ENCODE data around the gene TNFAIP8. TPM values are rescaled to one million over a fixed set of nuclear protein-coding genes. Genes with fewer than 3 reads are reported as not detected.
"Not testable (repeated sequence)": the region's sequence is repeated elsewhere in the genome, so short reads cannot be mapped to it uniquely, and the experiment has no call there.

TNFAIP8 gene
- total RNA-seq, 1 experiment from 2014 or later, result 16.4 TPM

DNA sequence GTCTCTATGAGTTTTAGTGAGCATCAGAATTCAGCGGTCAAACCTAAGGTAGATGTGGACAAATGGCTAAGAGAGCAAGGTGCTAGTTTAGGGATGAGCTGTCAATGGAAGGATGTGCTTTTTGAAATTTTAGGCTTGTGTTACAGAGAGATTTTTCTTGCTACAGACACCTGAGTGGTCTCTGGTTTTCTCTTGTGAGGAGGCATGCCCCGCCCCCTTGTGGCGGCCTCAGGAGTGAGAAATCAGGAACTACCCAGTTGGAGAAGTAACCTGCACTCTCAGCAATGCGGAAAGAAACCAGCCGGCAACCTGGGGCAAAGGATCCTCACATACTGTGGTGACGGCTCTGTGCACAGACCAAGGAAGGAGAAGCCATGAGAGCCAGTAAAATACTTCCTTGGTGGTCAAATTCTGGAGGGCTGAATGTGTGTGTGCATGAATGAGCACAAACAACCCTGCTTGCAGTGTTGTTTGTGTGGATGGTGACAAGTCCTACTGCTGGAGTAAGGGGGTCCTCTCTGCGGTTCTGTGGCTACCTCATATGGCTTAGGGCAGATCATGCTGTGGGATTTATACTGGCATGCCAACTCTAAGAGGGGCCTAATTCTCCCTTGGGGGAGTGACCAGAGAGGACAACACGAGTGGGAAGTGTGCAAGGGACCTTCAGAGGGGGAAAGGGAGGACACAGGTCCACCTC, 79.8 kb downstream of the TNFAIP8 start:
- no peaks in the 10 kb centered on the region for H3K9me3 ChIP-seq (ENCODE audit: insufficient read depth, low read depth)
- H3K9me2 ChIP-seq (ENCODE audit: insufficient read depth), result no peaks in the 10 kb centered on the region
- ChIA-PET CTCF (interaction anchor here (1.2 kb wide), 1 partner anchor 24 kb away, joined by 6 read pairs; no protein-coding TSS in a partner anchor), POLR2A (ENCODE audit: unreplicated experiment) (no interaction called here)
- H3K4me2 ChIP-seq, result no peak overlapping the region
- H3F3A ChIP-seq (ENCODE audit: insufficient read depth, low read depth), result no peaks in the 10 kb centered on the region
- BruUV-seq (replicated peaks), result no TSS peak
- H3K27ac ChIP-seq, result no peak overlapping the region
- no peaks in the 10 kb centered on the region for H3K79me2 ChIP-seq (ENCODE audit: low read depth)
- no peaks in the 10 kb centered on the region for H4K20me1 ChIP-seq (ENCODE audit: insufficient read depth)
- intact Hi-C loops (cut with micrococcal nuclease; ENCODE audit: unreplicated experiment), result no loop called here
- DNase-seq, result peak; percentile 43
- H2AFZ ChIP-seq, result no peak overlapping the region
- H3K4me1 ChIP-seq (replicated peaks; ENCODE audit: insufficient read depth), result no peaks in the 10 kb centered on the region
- no peak overlapping the region for H3K4me3 ChIP-seq
- H3K27me3 ChIP-seq (ENCODE audit: insufficient read depth, low read depth), result no peaks in the 10 kb centered on the region
- H3K36me3 ChIP-seq (ENCODE audit: low read depth), result no peaks in the 10 kb centered on the region
- TF ChIP-seq, protein P1, sequence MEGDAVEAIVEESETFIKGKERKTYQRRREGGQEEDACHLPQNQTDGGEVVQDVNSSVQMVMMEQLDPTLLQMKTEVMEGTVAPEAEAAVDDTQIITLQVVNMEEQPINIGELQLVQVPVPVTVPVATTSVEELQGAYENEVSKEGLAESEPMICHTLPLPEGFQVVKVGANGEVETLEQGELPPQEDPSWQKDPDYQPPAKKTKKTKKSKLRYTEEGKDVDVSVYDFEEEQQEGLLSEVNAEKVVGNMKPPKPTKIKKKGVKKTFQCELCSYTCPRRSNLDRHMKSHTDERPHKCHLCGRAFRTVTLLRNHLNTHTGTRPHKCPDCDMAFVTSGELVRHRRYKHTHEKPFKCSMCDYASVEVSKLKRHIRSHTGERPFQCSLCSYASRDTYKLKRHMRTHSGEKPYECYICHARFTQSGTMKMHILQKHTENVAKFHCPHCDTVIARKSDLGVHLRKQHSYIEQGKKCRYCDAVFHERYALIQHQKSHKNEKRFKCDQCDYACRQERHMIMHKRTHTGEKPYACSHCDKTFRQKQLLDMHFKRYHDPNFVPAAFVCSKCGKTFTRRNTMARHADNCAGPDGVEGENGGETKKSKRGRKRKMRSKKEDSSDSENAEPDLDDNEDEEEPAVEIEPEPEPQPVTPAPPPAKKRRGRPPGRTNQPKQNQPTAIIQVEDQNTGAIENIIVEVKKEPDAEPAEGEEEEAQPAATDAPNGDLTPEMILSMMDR (conservative IDR thresholded peaks at IDR 0.05), result peak; percentile 66
- TF ChIP-seq EZH2 (IDR thresholded peaks at IDR 0.05; ENCODE audit: low read depth), result no peak

DNA sequence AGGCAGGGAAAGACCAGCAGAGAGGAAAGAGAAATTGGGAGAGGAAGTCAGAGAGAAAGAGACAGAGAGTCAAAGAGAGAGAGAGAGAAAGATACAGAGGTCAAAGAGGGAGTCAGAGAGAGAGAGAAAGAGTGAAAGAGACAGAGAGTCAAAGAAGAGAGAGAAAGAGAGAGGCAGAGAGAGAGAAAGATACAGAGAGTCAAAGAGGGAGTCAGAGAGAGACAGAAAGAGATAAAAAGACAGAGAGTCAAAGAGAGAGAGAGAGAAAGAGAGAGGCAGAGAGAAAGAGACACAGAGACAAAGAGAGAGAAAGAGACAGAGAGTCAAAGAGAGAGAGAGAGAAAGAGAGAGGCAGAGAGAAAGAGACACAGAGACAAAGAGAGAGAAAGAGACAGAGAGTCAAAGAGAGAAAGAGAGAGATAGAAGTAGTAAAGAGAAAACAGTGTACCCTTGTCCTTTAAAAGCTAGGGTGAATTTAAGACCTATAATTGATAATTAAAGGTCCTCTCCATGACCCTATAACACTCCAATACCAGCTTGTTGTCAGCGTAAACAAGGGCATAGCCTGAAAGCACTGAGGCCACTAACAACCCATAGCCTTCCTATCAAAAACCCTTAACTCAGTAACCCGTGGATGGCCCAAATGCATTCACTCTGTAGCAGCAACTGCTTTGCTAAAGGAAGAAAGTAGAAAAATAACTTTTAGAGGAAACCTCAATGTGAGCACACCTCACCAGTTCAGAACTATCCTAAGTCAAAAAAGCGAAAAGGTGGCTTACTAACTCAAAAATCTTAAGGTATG, 82.2 kb downstream of the TNFAIP8 start:
- H3K9me2 ChIP-seq (ENCODE audit: insufficient read depth); H3K79me2 ChIP-seq (ENCODE audit: low read depth); BruUV-seq (replicated peaks); CTCF ChIA-PET; POLR2A ChIA-PET (ENCODE audit: unreplicated experiment); H4K20me1 ChIP-seq (ENCODE audit: insufficient read depth); H3K4me3 ChIP-seq; H2AFZ ChIP-seq; H3K27me3 ChIP-seq (ENCODE audit: insufficient read depth, low read depth); H3F3A ChIP-seq (ENCODE audit: insufficient read depth, low read depth); DNase-seq; H3K27ac ChIP-seq; H3K4me1 ChIP-seq (replicated peaks; ENCODE audit: insufficient read depth); H3K4me2 ChIP-seq; H3K36me3 ChIP-seq (ENCODE audit: low read depth); intact Hi-C loops (cut with micrococcal nuclease; ENCODE audit: unreplicated experiment); H3K9me3 ChIP-seq (ENCODE audit: insufficient read depth, low read depth): not testable (repeated sequence)

DNA sequence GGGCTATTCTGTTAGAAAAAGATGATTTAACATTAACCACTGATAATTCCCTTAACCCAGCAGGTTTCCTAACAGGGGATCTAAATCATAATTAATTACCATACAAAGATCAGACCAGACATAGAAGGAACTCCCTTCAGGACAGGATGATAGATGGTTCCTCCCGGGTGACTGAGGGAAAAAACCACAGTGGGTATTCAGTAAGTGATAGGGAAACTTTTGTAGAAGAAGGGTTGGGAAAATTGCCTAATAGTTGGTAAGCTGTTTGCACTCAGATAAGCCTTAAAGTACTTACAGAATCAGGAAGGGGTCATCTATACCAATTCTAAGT, 82.7 kb downstream of the TNFAIP8 start:
- POLR2A ChIA-PET (ENCODE audit: unreplicated experiment); H3K4me2 ChIP-seq; H2AFZ ChIP-seq: not testable (repeated sequence)

DNA sequence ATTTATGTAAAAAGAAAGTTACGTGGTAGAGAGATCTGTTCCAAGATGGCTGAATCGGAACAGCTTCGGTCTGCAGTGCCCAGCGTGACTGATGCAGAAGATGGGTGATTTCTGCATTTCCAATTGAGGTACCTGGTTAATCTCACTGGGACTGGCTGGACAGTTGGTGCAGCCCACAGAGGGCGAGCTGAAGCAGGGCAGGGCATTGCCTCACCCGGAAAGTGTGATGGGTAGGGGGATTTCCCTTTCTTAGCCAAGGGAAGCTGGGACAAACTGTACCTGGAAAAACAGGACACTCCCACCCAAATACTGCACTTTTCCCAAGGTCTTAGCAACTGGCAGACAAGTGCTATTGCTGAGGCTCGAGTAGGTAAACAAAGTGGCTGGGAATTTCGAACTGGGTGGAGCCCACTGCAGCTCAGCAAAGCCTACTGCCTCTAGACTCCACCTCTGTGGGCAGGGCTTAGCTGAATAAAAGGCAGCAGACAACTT, 83.4 kb downstream of the TNFAIP8 start:
- Histone ChIP-seq H3K9me3 (ENCODE audit: insufficient read depth, low read depth) (no peaks in the 10 kb centered on the region), H3K4me2 (no peak overlapping the region), H3K4me1 (replicated peaks; ENCODE audit: insufficient read depth) (no peaks in the 10 kb centered on the region), H3F3A (ENCODE audit: insufficient read depth, low read depth) (no peaks in the 10 kb centered on the region), H3K27ac (no peak overlapping the region), H3K36me3 (ENCODE audit: low read depth) (no peaks in the 10 kb centered on the region), H2AFZ (no peak overlapping the region), H3K79me2 (ENCODE audit: low read depth) (no peaks in the 10 kb centered on the region), H4K20me1 (ENCODE audit: insufficient read depth) (no peaks in the 10 kb centered on the region), H3K4me3 (no peak overlapping the region), H3K27me3 (ENCODE audit: insufficient read depth, low read depth) (no peaks in the 10 kb centered on the region), H3K9me2 (ENCODE audit: insufficient read depth) (no peaks in the 10 kb centered on the region)
- BruUV-seq (replicated peaks), result no TSS peak
- no peak for TF ChIP-seq EZH2 (IDR thresholded peaks at IDR 0.05; ENCODE audit: low read depth)
- TF ChIP-seq, protein P1 (conservative IDR thresholded peaks at IDR 0.05), result no peak
- DNase-seq, result no peak
- ChIA-PET CTCF (no interaction called here), POLR2A (ENCODE audit: unreplicated experiment) (no interaction called here)
- intact Hi-C loops (cut with micrococcal nuclease; ENCODE audit: unreplicated experiment), result no loop called here

More for the DNA sequence above, 82.7 kb downstream of the TNFAIP8 start:
- H3K27ac ChIP-seq; DNase-seq; H3K36me3 ChIP-seq (ENCODE audit: low read depth); H3K9me3 ChIP-seq (ENCODE audit: insufficient read depth, low read depth); H3K9me2 ChIP-seq (ENCODE audit: insufficient read depth); H3K27me3 ChIP-seq (ENCODE audit: insufficient read depth, low read depth); H3K4me1 ChIP-seq (replicated peaks; ENCODE audit: insufficient read depth); CTCF ChIA-PET; H3F3A ChIP-seq (ENCODE audit: insufficient read depth, low read depth); intact Hi-C loops (cut with micrococcal nuclease; ENCODE audit: unreplicated experiment); BruUV-seq (replicated peaks); H4K20me1 ChIP-seq (ENCODE audit: insufficient read depth); H3K4me3 ChIP-seq; H3K79me2 ChIP-seq (ENCODE audit: low read depth): not testable (repeated sequence)

DNA sequence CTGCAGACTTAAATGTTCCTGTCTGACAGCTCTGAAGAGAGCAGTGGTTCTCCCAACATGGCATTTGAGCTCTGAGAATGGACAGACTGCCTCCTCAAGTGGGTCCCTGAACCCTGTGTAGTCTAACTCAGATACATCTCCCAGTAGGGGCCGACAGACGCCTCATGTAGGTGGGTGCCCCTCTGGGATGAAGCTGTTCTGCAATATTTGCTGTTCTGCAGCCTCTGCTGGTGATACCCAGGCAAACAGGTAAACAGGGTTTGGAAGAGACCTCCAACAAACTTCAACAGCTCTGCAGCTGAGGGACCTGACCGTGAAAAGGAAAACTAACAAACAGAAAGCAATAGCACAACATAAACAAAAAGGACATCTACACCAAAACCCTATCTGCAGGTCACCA, 83.8 kb downstream of the TNFAIP8 start:
- H3K9me2 ChIP-seq (ENCODE audit: insufficient read depth); CTCF ChIA-PET; DNase-seq; H3F3A ChIP-seq (ENCODE audit: insufficient read depth, low read depth); H3K4me2 ChIP-seq; H3K27ac ChIP-seq; H3K27me3 ChIP-seq (ENCODE audit: insufficient read depth, low read depth); H3K4me3 ChIP-seq; intact Hi-C loops (cut with micrococcal nuclease; ENCODE audit: unreplicated experiment); H3K9me3 ChIP-seq (ENCODE audit: insufficient read depth, low read depth); H3K36me3 ChIP-seq (ENCODE audit: low read depth); H3K79me2 ChIP-seq (ENCODE audit: low read depth); BruUV-seq (replicated peaks); POLR2A ChIA-PET (ENCODE audit: unreplicated experiment); H4K20me1 ChIP-seq (ENCODE audit: insufficient read depth); H3K4me1 ChIP-seq (replicated peaks; ENCODE audit: insufficient read depth); H2AFZ ChIP-seq: not testable (repeated sequence)

DNA sequence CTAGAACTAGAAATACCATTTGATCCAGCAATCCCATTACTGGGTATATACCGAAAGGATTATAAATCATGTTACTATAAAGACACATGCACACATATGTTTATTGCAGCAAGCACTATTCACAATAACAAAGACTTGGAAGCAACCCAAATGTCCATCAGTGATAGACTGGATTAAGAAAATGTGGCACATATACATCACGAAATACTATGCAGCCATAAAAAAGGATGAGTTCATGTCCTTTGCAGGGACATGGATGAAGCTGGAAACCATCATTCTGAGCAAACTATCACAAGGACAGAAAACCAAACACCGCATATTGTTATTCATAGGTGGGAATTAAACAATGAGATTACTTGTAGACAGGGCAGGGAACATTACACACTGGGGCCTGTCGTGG, 88.8 kb downstream of the TNFAIP8 start:
- H3K9me3 ChIP-seq (ENCODE audit: insufficient read depth, low read depth); CTCF ChIA-PET; H3K27ac ChIP-seq; H2AFZ ChIP-seq; H3K9me2 ChIP-seq (ENCODE audit: insufficient read depth); POLR2A ChIA-PET (ENCODE audit: unreplicated experiment); H3K4me1 ChIP-seq (replicated peaks; ENCODE audit: insufficient read depth); H3K27me3 ChIP-seq (ENCODE audit: insufficient read depth, low read depth); H4K20me1 ChIP-seq (ENCODE audit: insufficient read depth); H3K79me2 ChIP-seq (ENCODE audit: low read depth); intact Hi-C loops (cut with micrococcal nuclease; ENCODE audit: unreplicated experiment); H3K4me3 ChIP-seq; H3F3A ChIP-seq (ENCODE audit: insufficient read depth, low read depth); H3K4me2 ChIP-seq; H3K36me3 ChIP-seq (ENCODE audit: low read depth); BruUV-seq (replicated peaks); DNase-seq: not testable (repeated sequence)
